GM12878 (cell line): Measurements from ENCODE around the gene VTI1A. TPM values are rescaled to one million over a fixed set of nuclear protein-coding genes. Genes with fewer than 3 reads are reported as not detected.

Source experiments
- ATAC-seq: fragments of 200-7000 bp; cut with Tn5 transposase; 3 replicates; pipeline ENCODE4 v1.9.1; 2020; ENCODE audit warnings: mild to moderate bottlenecking, moderate library complexity
- BruUV-seq: library from RNA; stranded (reverse); fragments of 400-500 nt; replicated peaks from 2 replicates; lab custom pipeline; 2021; lab: Mats Ljungman, UMichigan
- CTCF ChIA-PET: fragments of 300-600 bp; sonication (Branson Sonifier 250); formaldehyde crosslinking; extraction: SDS; loops from one replicate; lab custom pipeline; 2021; ENCODE audit warnings: inconsistent platforms; lab: Yijun Ruan, JAX
- POLR2A ChIA-PET: fragments of 350-600 bp; formaldehyde crosslinking; extraction: SDS; loops from one replicate; lab custom pipeline; 2021; ENCODE audit warnings: inconsistent platforms; lab: Charles Lee
- RAD21 ChIA-PET: fragments of 300-600 bp; sonication (Branson Sonifier 250); formaldehyde crosslinking; loops from one replicate; lab custom pipeline; 2023; ENCODE audit warnings: antibody characterized with exemption; ENCODE audit not compliant: unreplicated experiment; lab: Charles Lee
- SMC1A ChIA-PET: fragments of 300-600 bp; sonication (Branson Sonifier 250); formaldehyde crosslinking; loops from one replicate; lab custom pipeline; 2023; ENCODE audit not compliant: unreplicated experiment, uncharacterized antibody; lab: Charles Lee
- DNase-seq: peaks from one replicate; pipeline ENCODE4 v3.0.0-alpha.2; 2011; ENCODE audit warnings: low read depth, low spot score
- FAIRE-seq: peaks from 3 replicates; lab custom pipeline; 2011; peaks lifted over from hg19 to GRCh38; lab: Jason Lieb, UNC
- H2AFZ ChIP-seq: 2 replicates; pipeline ENCODE4 v1.6.0; 2011; ENCODE audit warnings: low read depth, low read length, control low read depth; ENCODE audit not compliant: control insufficient read depth
- H3K27ac ChIP-seq: 2 replicates; pipeline ENCODE4 v1.5.1; 2011; ENCODE audit warnings: control low read depth; ENCODE audit not compliant: control insufficient read depth, insufficient read depth
- H3K27me3 ChIP-seq, 2 experiments: replicated peaks in 1 of 2; 2 replicates each; pipeline versions ENCODE4 v1.6.0 to v1.6.1; 2011; ENCODE audit warnings: low read length in 1 of 2; ENCODE audit not compliant: control insufficient read depth in 2 of 2, insufficient read depth in 2 of 2
- H3K36me3 ChIP-seq, 2 experiments: 2 replicates each; pipeline ENCODE4 v1.5.1; 2011; ENCODE audit warnings: low read length in 1 of 2; ENCODE audit not compliant: control insufficient read depth in 2 of 2, insufficient read depth in 2 of 2
- H3K4me1 ChIP-seq: 2 replicates; pipeline ENCODE4 v1.6.1; 2011; ENCODE audit warnings: mild to moderate bottlenecking, low read length, moderate library complexity, mixed read lengths; ENCODE audit not compliant: control insufficient read depth, insufficient read depth
- H3K4me2 ChIP-seq: 2 replicates; pipeline ENCODE4 v1.6.0; 2011; ENCODE audit warnings: control low read depth; ENCODE audit not compliant: control insufficient read depth, insufficient read depth
- H3K4me3 ChIP-seq: fragments of 200-600 bp; sonication (generic); 2 replicates; pipeline ENCODE4 v1.5.1; 2016
- H3K79me2 ChIP-seq: 2 replicates; pipeline ENCODE4 v1.6.0; 2011; ENCODE audit warnings: low read length; ENCODE audit not compliant: control insufficient read depth, insufficient read depth
- H3K9ac ChIP-seq: 2 replicates; pipeline ENCODE4 v1.8.0; 2011; ENCODE audit warnings: low read length, control low read depth, mixed read lengths; ENCODE audit not compliant: control insufficient read depth, insufficient read depth
- H3K9me3 ChIP-seq: replicated peaks from 3 replicates; pipeline ENCODE4 v1.5.1; 2011; ENCODE audit warnings: mild to moderate bottlenecking, low read length; ENCODE audit not compliant: control insufficient read depth, insufficient read depth
- H4K20me1 ChIP-seq: 2 replicates; pipeline ENCODE4 v1.6.0; 2011; ENCODE audit not compliant: control insufficient read depth, insufficient read depth
- CREB1 ChIP-seq: IDR thresholded peaks from 2 replicates; pipeline ENCODE4 v1.6.1; 2012; ENCODE audit warnings: low read depth, mild to moderate bottlenecking, inconsistent platforms
- IRF5 ChIP-seq: fragments of 450-650 bp; IDR thresholded peaks from 2 replicates; pipeline ENCODE4 v1.6.1; 2017; ENCODE audit warnings: borderline replicate concordance
- POLR2A ChIP-seq: IDR thresholded peaks from 2 replicates; pipeline ENCODE4 v1.6.1; 2011; ENCODE audit warnings: low read depth, mild to moderate bottlenecking, low read length
- RUNX3 ChIP-seq: IDR thresholded peaks from 2 replicates; pipeline ENCODE4 v1.6.1; 2012; ENCODE audit warnings: low read length, inconsistent platforms
- ZNF24 ChIP-seq: fragments of 450-650 bp; IDR thresholded peaks from 2 replicates; pipeline ENCODE4 v1.6.1; 2017; ENCODE audit warnings: antibody characterized with exemption, mild to moderate bottlenecking
- WGBS: methylation state at CpG from one replicate; pipeline ENCODE4 v1.1.6; 2016; ENCODE audit warnings: low lambda C conversion rate; ENCODE audit not compliant: insufficient replicate concordance, insufficient coverage; ENCODE audit errors: missing lambda C conversion rate; 5-methylcytosine and 5-hydroxymethylcytosine counted together
- in situ Hi-C: fragments of 300-500 bp; cut with MboI; formaldehyde crosslinking; loops from 9 replicates; pipeline ENCODE4 v1.14.3; 2018; ENCODE audit warnings: mixed read lengths
- intact Hi-C: fragments of 100-400 bp; cut with micrococcal nuclease; formaldehyde crosslinking; loops from one replicate; pipeline ENCODE4 v1.14.2; 2022; ENCODE audit not compliant: unreplicated experiment
- polyA plus RNA-seq, 11 experiments: library from polyadenylated mRNA; depleted of rRNA in 4 of 11; unstranded in 6 of 11; stranded (reverse) in 5 of 11; fragments of >200 nt; fragmentation: Nextera tagmentation in 4 of 11; fragmentation: Illumina TruSeq in 1 of 11; extraction: Ambion mirVana in 4 of 11; extraction: Trizol in 1 of 11; gene quantifications; 1 replicate in 1 of 11; 2 replicates in 10 of 11; pipeline versions ENCODE4 v1.2.1 to v1.2.3, GENCODE V29; 2011 to 2016; ENCODE audit warnings: inconsistent platforms in 2 of 11, missing spikeins in 2 of 11, low read depth in 1 of 11
- total RNA-seq, 4 experiments: library from RNA; depleted of rRNA in 3 of 4; stranded (reverse); fragments of >200 nt in 3 of 4; fragmentation: Illumina TruSeq in 1 of 4; extraction: Trizol in 1 of 4; gene quantifications; 2 replicates each; pipeline versions ENCODE4 v1.2.1 to v1.2.3, GENCODE V29; 2013 to 2021
- TF ChIP-seq, protein P1 (sequence below): fragments of 450-650 bp; IDR thresholded peaks from 2 replicates; pipeline ENCODE4 v1.6.1; 2017; ENCODE audit warnings: mild to moderate bottlenecking, low read depth, inconsistent platforms; ENCODE audit not compliant: poor library complexity, severe bottlenecking
- TF ChIP-seq, protein P2 (sequence below): fragments of 450-650 bp; formaldehyde crosslinking; IDR thresholded peaks from 2 replicates; pipeline ENCODE4 v1.5.0; 2022; ENCODE audit warnings: mild to moderate bottlenecking, missing genetic modification characterization

VTI1A gene
- total and polyA plus RNA-seq, 10 of the 15 experiments (the other 5 are each of a cell fraction or from before 2014, with no cell fraction given), result 12.4 to 43.2 (median 27.5) TPM

DNA sequence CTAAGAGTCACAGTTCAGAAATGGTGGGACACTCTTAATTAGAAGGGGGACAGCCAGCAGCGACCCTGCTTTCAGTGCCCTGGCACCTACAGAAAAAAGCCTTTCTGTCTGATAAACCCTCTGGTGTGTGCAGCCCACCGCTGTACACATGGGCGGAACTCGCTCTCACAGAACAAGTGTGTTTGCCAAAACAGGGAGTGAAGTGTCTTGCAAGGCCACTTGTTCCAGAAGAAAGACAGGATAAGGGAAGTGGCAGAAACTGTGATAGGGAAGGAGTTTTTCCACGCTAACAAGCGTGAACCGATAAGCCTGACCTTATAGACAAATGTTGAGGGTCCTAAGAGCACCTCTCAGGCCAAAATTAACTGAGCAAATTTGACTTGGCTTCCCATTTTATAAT is 299.3 kb downstream of the VTI1A start:
- no peak for FAIRE-seq
- no peaks in the 10 kb centered on the region for H3K9me3 ChIP-seq
- no peak overlapping the region for H2AFZ ChIP-seq
- in situ Hi-C loops, result no loop called here
- CTCF ChIA-PET, result no interaction called here
- DNase-seq, result no peak
- RAD21 ChIA-PET, result no interaction called here
- SMC1A ChIA-PET, result interaction anchor here (1.2 kb wide), 1 partner anchor 11 kb away, joined by 4 read pairs; no protein-coding TSS in a partner anchor
- H3K4me3 ChIP-seq, result no peak overlapping the region
- H3K4me1 ChIP-seq, result no peaks in the 10 kb centered on the region
- BruUV-seq, result no TSS peak
- intact Hi-C loops, result no loop called here
- H3K36me3 ChIP-seq, result no peaks in the 10 kb centered on the region
- no peak overlapping the region for H3K9ac ChIP-seq
- H4K20me1 ChIP-seq, result no peaks in the 10 kb centered on the region
- POLR2A ChIA-PET, result no interaction called here
- TF ChIP-seq CREB1 (no peak), RUNX3 (no peak), IRF5 (no peak), POLR2A (no peak), ZNF24 (no peak)
- TF ChIP-seq, protein P1, sequence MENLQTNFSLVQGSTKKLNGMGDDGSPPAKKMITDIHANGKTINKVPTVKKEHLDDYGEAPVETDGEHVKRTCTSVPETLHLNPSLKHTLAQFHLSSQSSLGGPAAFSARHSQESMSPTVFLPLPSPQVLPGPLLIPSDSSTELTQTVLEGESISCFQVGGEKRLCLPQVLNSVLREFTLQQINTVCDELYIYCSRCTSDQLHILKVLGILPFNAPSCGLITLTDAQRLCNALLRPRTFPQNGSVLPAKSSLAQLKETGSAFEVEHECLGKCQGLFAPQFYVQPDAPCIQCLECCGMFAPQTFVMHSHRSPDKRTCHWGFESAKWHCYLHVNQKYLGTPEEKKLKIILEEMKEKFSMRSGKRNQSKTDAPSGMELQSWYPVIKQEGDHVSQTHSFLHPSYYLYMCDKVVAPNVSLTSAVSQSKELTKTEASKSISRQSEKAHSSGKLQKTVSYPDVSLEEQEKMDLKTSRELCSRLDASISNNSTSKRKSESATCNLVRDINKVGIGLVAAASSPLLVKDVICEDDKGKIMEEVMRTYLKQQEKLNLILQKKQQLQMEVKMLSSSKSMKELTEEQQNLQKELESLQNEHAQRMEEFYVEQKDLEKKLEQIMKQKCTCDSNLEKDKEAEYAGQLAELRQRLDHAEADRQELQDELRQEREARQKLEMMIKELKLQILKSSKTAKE, result no peak
- TF ChIP-seq, protein P2, sequence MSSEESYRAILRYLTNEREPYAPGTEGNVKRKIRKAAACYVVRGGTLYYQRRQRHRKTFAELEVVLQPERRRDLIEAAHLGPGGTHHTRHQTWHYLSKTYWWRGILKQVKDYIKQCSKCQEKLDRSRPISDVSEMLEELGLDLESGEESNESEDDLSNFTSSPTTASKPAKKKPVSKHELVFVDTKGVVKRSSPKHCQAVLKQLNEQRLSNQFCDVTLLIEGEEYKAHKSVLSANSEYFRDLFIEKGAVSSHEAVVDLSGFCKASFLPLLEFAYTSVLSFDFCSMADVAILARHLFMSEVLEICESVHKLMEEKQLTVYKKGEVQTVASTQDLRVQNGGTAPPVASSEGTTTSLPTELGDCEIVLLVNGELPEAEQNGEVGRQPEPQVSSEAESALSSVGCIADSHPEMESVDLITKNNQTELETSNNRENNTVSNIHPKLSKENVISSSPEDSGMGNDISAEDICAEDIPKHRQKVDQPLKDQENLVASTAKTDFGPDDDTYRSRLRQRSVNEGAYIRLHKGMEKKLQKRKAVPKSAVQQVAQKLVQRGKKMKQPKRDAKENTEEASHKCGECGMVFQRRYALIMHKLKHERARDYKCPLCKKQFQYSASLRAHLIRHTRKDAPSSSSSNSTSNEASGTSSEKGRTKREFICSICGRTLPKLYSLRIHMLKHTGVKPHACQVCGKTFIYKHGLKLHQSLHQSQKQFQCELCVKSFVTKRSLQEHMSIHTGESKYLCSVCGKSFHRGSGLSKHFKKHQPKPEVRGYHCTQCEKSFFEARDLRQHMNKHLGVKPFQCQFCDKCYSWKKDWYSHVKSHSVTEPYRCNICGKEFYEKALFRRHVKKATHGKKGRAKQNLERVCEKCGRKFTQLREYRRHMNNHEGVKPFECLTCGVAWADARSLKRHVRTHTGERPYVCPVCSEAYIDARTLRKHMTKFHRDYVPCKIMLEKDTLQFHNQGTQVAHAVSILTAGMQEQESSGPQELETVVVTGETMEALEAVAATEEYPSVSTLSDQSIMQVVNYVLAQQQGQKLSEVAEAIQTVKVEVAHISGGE (CRISPR knock-in tag), result no peak
- 100% methylated on average over 7 of the region's 7 CpGs for WGBS
- no peak overlapping the region for H3K27ac ChIP-seq
- no peak for ATAC-seq
- no peak overlapping the region for H3K4me2 ChIP-seq
- H3K27me3 ChIP-seq, result no peaks in the 10 kb centered on the region
- H3K79me2 ChIP-seq, result no peaks in the 10 kb centered on the region
